GM18907 (cell line): ENCODE results near the gene DIP2B.

Experiments
- ATAC-seq: cut with Tn5 transposase; IDR thresholded peaks from one replicate; pipeline ENCODE4 v1.9.1; 2021; ENCODE audit warnings: mild to moderate bottlenecking, moderate library complexity; ENCODE audit not compliant: unreplicated experiment

Gene DIP2B

GRCh38 chr12:50633955-50634354 is 129.2 kb downstream of the DIP2B start:
- ATAC-seq: no peak

GRCh38 chr12:50634379-50634778 is 129.6 kb downstream of the DIP2B start:
- no peak for ATAC-seq

DNA sequence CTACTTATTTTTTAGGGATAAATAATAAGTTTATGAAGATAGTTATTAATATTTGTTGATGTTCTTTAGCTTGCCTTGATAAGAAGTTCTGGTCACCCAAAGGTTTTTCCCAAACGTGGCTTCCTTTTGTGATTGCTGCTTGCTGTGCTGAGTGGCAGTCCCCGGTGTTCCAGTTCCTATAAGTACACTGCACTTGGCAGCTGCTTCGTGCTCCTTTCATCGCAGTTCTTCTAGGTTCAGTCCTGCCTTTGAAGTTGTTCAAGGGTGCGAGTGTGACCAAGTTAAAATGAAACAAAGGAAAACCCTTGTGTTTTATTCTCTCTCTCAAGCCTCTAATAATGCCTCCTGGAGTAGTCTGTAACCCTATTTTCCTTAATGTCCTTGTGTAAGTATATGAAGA is 130.6 kb downstream of the DIP2B start:
- ATAC-seq: no peak

DNA sequence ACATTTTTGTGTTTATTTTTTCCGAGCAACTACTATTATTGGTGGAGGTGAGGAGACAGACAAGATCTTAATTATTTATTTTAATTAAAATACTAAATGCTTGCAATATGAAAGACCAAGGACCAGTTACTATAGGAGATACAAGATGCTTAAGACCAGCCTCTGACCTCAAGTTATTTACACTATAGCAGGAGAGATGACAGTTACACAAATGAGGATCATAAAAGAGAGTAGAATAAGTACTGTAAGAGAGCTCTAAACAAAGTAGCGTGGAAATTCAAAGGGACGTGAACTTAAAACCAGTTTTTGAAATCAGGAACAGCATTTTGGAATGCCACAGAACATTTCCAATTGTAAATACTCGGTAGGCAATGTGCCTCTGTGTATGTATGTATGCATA is 131.1 kb downstream of the DIP2B start:
- no peak for ATAC-seq

DNA sequence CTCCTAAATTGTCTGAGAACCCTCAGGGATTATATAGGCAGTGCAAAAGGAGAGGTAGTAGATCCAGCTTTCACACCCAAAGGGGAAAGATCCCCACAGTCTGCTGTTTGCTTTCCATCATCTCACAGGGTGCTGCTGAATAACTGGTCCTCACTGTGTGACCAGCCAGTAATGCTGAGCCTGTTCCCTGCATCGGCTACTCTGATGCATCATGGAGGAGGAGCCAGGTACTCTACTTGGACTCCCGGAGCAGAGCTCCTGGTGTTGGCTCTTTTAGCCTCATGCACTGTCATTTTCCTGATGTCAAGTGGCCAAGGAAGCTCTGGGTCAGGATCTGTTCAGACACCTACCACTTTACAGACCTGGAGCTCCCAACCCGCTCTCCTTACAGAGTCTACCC is 131.7 kb downstream of the DIP2B start:
- no peak for ATAC-seq

- no peak for ATAC-seq
Measured at GRCh38 chr12:50637870-50638481, 133.2 kb downstream of the DIP2B start.

DNA sequence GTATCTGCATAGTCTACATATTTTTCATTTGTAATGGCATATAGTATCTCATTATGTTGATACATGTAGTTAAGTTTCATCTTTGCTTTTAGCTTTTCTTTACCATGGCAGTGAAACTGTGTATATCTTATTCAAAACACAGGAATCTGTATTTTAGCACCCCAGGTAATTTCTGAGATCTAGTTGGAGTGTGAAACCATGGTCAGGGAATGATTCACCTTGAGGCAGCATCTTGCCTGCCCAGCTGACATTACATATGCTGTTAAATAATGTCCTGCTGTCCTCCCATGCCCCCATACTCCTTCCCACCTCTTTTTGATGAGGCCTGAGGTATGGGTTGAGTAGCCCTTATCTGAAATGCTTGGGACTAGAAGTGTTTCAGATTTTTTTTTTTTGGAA is 133.7 kb downstream of the DIP2B start:
- ATAC-seq: no peak

GRCh38 chr12:50639721-50640120 is 134.9 kb downstream of the DIP2B start:
- ATAC-seq: no peak

GRCh38 chr12:50640321-50640939 is 135.6 kb downstream of the DIP2B start:
- no peak for ATAC-seq

GRCh38 chr12:50641566-50641965 is 136.8 kb downstream of the DIP2B start:
- no peak for ATAC-seq

- ATAC-seq: no peak
Measured at GRCh38 chr12:50642035-50642451, 137.3 kb downstream of the DIP2B start.

GRCh38 chr12:50642761-50643160 is 138.0 kb downstream of the DIP2B start:
- ATAC-seq: no peak

GRCh38 chr12:50647031-50647430 is 142.2 kb downstream of the DIP2B start:
- no peak for ATAC-seq

GRCh38 chr12:50647479-50647878 is 142.7 kb downstream of the DIP2B start:
- ATAC-seq: no peak

GRCh38 chr12:50650285-50650684 is 145.5 kb downstream of the DIP2B start:
- no peak for ATAC-seq

DNA sequence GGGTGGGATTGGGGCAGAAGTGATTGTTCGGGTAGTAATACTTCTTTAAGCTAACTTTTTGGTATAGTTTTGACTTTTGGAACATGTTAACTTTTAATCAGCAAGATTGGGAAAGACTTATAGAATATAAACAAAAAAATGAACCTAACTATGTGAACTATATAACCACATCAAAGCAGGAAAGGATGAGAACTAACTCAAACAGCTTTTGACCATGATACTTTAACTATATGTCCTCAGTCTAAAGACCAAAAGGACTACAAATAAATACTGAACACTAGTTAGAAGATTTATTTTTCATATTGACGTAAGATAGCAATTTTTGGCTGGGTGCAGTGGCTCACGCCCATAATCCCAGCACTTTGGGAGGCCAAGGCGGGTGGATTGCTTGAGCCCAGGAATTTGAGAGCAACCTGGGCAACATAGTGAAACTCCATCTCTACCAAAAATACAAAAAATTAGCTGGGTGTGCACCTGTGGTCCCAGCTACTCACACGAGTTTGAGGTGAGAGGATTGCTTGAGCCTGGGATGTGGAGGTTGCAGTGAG is 150.7 kb downstream of the DIP2B start:
- ATAC-seq: no peak

DNA sequence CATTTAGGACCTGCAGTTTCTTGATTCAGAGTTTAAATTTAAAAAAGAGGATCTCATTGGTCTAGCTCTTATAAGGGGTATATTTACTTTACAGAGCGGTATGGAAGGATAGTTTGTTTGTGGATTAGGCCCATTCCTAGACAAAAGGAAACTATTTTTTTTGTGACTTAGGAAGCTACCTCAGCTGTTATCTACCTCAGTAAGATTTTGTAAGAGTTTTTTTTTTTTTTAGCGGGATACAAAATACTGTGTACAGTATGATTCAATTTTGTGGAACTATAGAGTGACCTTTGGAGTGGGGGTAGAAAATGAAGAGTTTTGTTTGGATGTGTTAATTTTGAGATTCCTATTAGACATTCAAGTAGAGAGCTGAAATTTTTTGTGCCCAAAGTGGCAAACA is 154.5 kb downstream of the DIP2B start:
- no peak for ATAC-seq

DNA sequence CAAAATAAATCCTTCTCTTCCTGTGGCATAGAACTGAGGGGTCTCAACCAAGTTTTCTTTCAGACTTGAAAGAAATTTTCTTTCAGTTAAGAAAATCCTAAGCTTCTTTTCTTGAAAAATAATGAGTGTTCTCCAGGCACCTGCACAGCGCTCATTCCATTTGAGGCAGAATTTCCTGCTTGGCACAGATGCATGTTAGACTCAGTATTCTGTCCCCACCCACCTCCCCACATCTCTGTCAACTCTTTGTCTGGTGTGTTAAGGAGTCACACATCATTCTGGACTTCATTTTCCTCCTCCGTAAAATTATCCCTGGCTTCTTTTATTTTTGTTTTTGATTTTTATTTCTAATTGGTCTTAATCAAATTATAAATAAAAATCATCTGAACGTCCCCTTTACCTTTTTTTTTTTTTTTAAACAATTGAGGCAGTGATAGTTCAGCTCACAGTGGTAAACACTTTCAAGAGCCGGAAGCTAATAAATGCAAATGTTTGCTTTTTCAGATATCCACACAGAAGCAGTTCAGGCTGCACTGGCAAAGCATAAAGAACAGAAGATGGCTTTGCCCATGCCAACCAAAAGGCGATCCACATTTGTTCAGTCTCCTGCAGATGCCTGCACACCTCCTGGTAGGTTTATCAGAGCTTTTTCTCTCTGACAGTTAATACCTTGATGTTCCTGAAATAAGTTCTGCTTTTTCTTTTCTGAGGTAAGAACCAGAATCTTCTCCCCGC is 155.1 kb downstream of the DIP2B start:
- no peak for ATAC-seq

GRCh38 chr12:50660425-50660822 is 155.6 kb downstream of the DIP2B start:
- ATAC-seq: no peak

DNA sequence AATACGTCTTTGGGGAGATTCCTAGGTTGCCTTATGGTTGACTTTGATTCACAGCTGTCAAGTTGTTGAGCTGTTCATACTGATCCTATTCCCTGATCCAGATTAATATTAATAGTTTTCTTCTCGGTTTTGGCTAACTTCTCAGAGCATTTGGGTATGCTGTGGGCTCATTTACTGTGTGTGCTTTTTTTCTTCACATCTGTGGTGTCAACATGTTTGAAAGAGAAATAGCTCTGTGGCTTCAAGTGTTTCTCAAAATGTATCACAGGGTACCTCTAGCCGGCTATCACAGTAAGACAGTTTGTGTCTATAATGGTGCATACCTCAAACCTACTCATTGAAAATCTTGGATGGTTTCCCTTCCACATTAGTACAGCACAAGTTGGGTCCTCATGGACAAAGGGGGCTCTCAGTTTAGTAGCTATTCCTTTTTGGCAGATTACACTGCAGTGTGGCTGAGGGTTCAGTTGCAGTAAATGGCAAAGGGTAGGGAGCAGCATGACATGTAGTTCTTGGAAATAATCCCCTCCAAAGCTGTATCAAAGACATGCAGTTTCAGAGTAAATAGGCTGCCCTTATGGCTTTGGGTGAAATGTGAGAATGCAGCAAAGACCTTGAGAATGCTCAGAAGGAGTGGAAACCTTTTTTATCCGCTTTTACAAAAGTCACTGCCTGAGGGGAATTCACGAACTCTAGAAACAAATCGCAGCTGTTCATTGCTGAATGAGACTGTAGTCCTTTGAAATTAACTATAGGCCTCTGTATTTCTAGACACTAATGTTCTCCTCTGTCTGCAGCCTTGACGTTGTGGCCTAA is 156.7 kb downstream of the DIP2B start:
- ATAC-seq: peak; percentile 37

DNA sequence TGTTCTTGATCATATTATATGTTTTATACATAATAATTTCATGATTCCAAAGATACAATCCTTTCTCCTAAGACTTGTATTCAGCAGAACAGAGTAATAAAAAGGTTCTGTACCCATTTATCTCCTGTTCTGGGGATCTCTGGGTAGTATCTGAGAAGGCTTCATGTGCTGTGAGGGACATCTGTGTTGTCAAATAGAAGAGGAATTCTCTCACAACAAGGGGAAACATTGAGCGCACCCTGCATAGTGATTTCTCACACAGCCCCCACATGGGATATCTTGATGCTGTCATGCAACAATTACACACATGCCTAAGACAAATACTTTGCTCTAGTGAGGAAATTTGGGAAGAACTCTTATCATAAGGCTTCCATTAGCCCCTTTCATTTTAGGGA is 157.3 kb downstream of the DIP2B start:
- no peak for ATAC-seq
